ENCODE measurements around the gene TMEM158. TPM values are rescaled to one million over a fixed set of nuclear protein-coding genes. Genes with fewer than 3 reads are reported as not detected.
A peak's percentile ranks its signal among the peaks of the same experiment; 100 is the strongest.

TMEM158 gene
- 1.8 and 1.9 TPM in 2 replicates for polyA plus RNA-seq (2013)

- DNase-seq = peak; percentile 65 to 77
- Histone ChIP-seq H4K91ac (ENCODE audit: low read depth, low read length) (peak within 1 kb of the TSS; percentile 7), H3K9me3 (ENCODE audit: insufficient read depth, low read depth, low read length) (peaks cover 3% of the 10 kb centered on the region), H3K27ac (ENCODE audit: low read depth, low read length) (no peak within 1 kb of the TSS), H3K27me3 (ENCODE audit: insufficient read depth, low read length) (peaks cover 17% of the 10 kb centered on the region), H3K4ac (ENCODE audit: low read depth, low read length) (no peak within 1 kb of the TSS), H3K4me1 (ENCODE audit: control insufficient read depth in 1 of 2, insufficient read depth in 2 of 2, low read length in 2 of 2) (peaks cover 0 to 7% of the 10 kb centered on the region in 2 experiments), H4K12ac (ENCODE audit: low read depth, low read length) (no peak within 1 kb of the TSS), H2BK120ac (ENCODE audit: insufficient read depth, low read length, poor library complexity) (no peak within 1 kb of the TSS), H3K18ac (ENCODE audit: low read length) (no peak within 1 kb of the TSS), H2AFZ (ENCODE audit: insufficient read depth, low read length, poor library complexity) (peak within 1 kb of the TSS; percentile 84), H3K79me2 (ENCODE audit: control insufficient read depth, insufficient read depth, low read length, poor library complexity) (no peaks in the 10 kb centered on the region), H3K9ac (ENCODE audit: low read length) (peak within 1 kb of the TSS; percentile 78), H2BK12ac (ENCODE audit: low read length) (no peak within 1 kb of the TSS), H3K36me3 (ENCODE audit: control insufficient read depth in 1 of 2, insufficient read depth in 2 of 2, low read length in 2 of 2) (no peaks in the 10 kb centered on the region), H2AK5ac (ENCODE audit: low read length) (no peak within 1 kb of the TSS), H3K23ac (ENCODE audit: low read length) (no peak within 1 kb of the TSS), H3K4me2 (ENCODE audit: low read length) (peak within 1 kb of the TSS; percentile 99), H3K14ac (ENCODE audit: low read length) (no peak within 1 kb of the TSS), H4K8ac (ENCODE audit: low read depth, low read length) (no peak within 1 kb of the TSS), H3K4me3 (ENCODE audit: low read depth, low read length) (peak within 1 kb of the TSS; percentile 71), H2BK5ac (ENCODE audit: low read depth, low read length, poor library complexity) (no peak within 1 kb of the TSS), H3K79me1 (ENCODE audit: low read length) (peaks cover 2% of the 10 kb centered on the region)
- WGBS (ENCODE audit: extremely low coverage, insufficient coverage, insufficient read length) = no CpG with 5 or more reads among the region's 63 CpGs
Measured at GRCh38 chr3:45226206-45226915, at the start of gene TMEM158. TMEM158 (minus strand) TSS chr3:45226287; CDS start chr3:45226027, 260 bp downstream.

DNA sequence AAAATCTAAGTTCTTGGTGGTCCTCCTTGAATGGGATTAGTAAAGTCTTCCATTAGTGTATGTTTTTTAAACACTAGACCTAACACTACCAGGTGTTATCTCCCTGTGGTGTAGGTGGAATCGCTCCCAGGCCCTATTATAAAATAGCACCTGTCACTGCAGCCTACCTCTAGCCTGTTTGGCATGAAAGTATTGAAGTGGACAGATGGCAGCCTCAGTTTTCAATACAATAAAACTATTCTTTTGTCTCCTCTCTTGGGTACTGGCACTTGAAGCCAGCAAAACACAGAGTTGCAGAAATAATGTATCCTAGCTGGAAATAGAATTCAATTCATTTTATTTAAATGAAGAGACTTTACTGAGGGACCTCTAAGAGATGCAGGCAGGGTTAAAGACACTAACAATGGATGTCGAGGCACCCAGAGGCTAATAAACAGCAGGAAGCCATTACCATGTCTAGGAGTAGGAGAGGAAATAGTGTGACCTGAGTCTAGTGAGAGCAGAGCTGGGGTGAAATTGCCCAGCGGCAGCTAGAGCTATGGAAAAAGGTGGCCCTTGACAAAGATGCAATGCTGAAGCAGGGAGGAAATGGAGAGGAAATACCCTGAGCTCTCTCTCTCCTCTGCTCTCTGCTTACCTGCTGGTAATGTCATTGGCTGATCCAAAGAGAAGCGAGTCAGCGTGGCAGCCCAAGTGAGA, 49.1 kb upstream of the TMEM158 start:
- no peak overlapping the region for H3K4ac ChIP-seq (ENCODE audit: low read depth, low read length)
- H3K27ac ChIP-seq (ENCODE audit: low read depth, low read length) = no peak overlapping the region
- no peak overlapping the region for H3K23ac ChIP-seq (ENCODE audit: low read length)
- H3K79me1 ChIP-seq (ENCODE audit: low read length) = peaks cover 2% of the 10 kb centered on the region
- H3K4me1 ChIP-seq (ENCODE audit: control insufficient read depth in 1 of 2, insufficient read depth in 2 of 2, low read length in 2 of 2) = no peaks in the 10 kb centered on the region
- no CpG with 5 or more reads among the region's 5 CpGs for WGBS (ENCODE audit: extremely low coverage, insufficient coverage, insufficient read length)
- no peak overlapping the region for H2BK120ac ChIP-seq (ENCODE audit: insufficient read depth, low read length, poor library complexity)
- no peak overlapping the region for H2BK5ac ChIP-seq (ENCODE audit: low read depth, low read length, poor library complexity)
- H2BK12ac ChIP-seq (ENCODE audit: low read length) = no peak overlapping the region
- no peaks in the 10 kb centered on the region for H3K36me3 ChIP-seq (ENCODE audit: control insufficient read depth in 1 of 2, insufficient read depth in 2 of 2, low read length in 2 of 2)
- no peak overlapping the region for H3K4me3 ChIP-seq (ENCODE audit: low read depth, low read length)
- no peak overlapping the region for H4K8ac ChIP-seq (ENCODE audit: low read depth, low read length)
- no peak overlapping the region for H4K91ac ChIP-seq (ENCODE audit: low read depth, low read length)
- no peak overlapping the region for H2AK5ac ChIP-seq (ENCODE audit: low read length)
- peaks cover 3% of the 10 kb centered on the region for H3K79me2 ChIP-seq (ENCODE audit: control insufficient read depth, insufficient read depth, low read length, poor library complexity)
- H3K18ac ChIP-seq (ENCODE audit: low read length) = no peak overlapping the region
- H2AFZ ChIP-seq (ENCODE audit: insufficient read depth, low read length, poor library complexity) = no peak overlapping the region
- DNase-seq = no peak
- H3K9me3 ChIP-seq (ENCODE audit: insufficient read depth, low read depth, low read length) = peaks cover 4% of the 10 kb centered on the region
- no peak overlapping the region for H3K14ac ChIP-seq (ENCODE audit: low read length)
- H4K12ac ChIP-seq (ENCODE audit: low read depth, low read length) = no peak overlapping the region
- no peak overlapping the region for H3K4me2 ChIP-seq (ENCODE audit: low read length)
- H3K27me3 ChIP-seq (ENCODE audit: insufficient read depth, low read length) = no peaks in the 10 kb centered on the region
- H3K9ac ChIP-seq (ENCODE audit: low read length) = no peak overlapping the region

DNA sequence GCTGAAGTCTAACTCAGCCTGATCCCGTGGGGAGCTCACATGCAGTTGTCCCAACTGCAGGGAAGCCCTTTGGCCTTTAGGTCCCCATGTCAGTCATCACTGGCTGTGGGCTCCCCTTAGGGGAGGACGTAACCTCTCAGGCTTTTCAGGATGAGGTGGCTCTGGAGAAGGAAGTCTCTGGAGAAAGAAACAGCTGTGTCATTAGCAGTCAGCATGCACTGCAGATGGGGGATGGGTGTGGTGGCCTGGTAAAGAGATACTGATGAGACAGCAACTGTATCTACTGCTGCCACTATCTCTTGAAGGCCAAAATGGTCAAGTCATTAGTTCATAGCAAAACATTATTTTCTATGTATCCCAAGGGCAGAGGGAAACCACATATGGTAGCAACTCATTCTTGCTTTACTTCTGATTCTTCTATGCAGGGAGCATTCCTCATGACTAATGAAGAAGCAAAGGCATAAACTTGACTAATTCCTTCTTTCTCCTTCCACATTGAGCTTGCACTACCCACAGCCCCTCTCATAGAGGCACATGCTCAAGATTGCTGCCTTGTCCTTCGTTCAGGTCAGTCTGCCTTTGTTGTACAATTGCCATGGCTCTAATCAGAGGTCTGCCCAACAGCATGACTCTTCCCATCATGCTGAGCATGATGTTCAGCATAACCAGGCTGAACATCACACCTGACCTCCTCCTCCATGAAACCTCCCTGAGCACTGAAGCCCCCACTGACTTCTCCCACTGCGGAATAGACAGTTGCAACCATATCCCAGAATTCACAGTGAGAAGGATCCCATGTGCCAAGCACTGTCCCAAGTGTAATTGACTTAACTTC, 47.8 kb upstream of the TMEM158 start:
- Histone ChIP-seq H3K4me1 (ENCODE audit: control insufficient read depth in 1 of 2, insufficient read depth in 2 of 2, low read length in 2 of 2) (no peaks in the 10 kb centered on the region), H2BK120ac (ENCODE audit: insufficient read depth, low read length, poor library complexity) (no peak overlapping the region), H3K23ac (ENCODE audit: low read length) (no peak overlapping the region), H2BK5ac (ENCODE audit: low read depth, low read length, poor library complexity) (no peak overlapping the region), H3K4me3 (ENCODE audit: low read depth, low read length) (no peak overlapping the region), H4K91ac (ENCODE audit: low read depth, low read length) (no peak overlapping the region), H3K36me3 (ENCODE audit: control insufficient read depth in 1 of 2, insufficient read depth in 2 of 2, low read length in 2 of 2) (no peaks in the 10 kb centered on the region), H3K14ac (ENCODE audit: low read length) (no peak overlapping the region), H2BK12ac (ENCODE audit: low read length) (no peak overlapping the region), H2AK5ac (ENCODE audit: low read length) (no peak overlapping the region), H4K8ac (ENCODE audit: low read depth, low read length) (no peak overlapping the region), H3K27ac (ENCODE audit: low read depth, low read length) (no peak overlapping the region), H3K27me3 (ENCODE audit: insufficient read depth, low read length) (no peaks in the 10 kb centered on the region), H4K12ac (ENCODE audit: low read depth, low read length) (no peak overlapping the region), H3K9me3 (ENCODE audit: insufficient read depth, low read depth, low read length) (peaks cover 4% of the 10 kb centered on the region), H3K79me2 (ENCODE audit: control insufficient read depth, insufficient read depth, low read length, poor library complexity) (peaks cover 3% of the 10 kb centered on the region), H3K18ac (ENCODE audit: low read length) (no peak overlapping the region), H3K4ac (ENCODE audit: low read depth, low read length) (no peak overlapping the region), H3K9ac (ENCODE audit: low read length) (no peak overlapping the region), H3K4me2 (ENCODE audit: low read length) (no peak overlapping the region), H2AFZ (ENCODE audit: insufficient read depth, low read length, poor library complexity) (no peak overlapping the region), H3K79me1 (ENCODE audit: low read length) (peaks cover 2% of the 10 kb centered on the region)
- no peak for DNase-seq
- no CpG with 5 or more reads among the region's 4 CpGs for WGBS (ENCODE audit: extremely low coverage, insufficient coverage, insufficient read length)

DNA sequence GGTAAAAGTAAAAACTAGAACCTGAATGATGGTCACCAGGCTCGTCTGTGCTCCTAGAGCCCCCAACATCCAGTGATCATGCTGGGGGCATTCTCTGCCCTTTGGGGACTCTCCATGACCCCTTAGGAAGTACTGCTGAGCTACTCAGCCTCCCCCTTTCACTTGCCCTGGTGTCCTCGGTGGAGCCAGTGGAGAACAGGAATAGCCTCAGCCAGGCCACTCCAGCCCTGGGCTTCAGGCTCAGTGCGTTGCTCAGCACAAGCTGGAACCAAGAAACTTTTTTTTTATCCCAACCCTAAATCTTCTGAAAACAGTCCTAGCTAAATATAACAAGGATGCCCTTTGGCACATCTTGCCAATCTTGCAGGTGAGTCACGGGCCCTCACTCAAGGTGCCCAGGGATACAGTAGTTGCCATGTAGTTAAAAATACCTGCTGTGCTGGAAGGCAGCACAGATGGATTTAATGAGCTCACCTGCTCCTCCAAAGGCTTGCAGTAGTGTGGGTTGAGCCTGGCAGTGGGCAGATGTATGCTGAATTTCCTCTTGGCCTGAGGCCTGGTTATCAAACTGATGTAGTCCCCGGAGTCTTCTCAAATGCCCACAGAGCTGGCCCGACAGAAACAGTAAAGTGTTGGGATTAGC, 46.9 kb upstream of the TMEM158 start:
- no peak overlapping the region for H4K8ac ChIP-seq (ENCODE audit: low read depth, low read length)
- peaks cover 2% of the 10 kb centered on the region for H3K79me1 ChIP-seq (ENCODE audit: low read length)
- no peak overlapping the region for H2AFZ ChIP-seq (ENCODE audit: insufficient read depth, low read length, poor library complexity)
- no peak overlapping the region for H3K4me2 ChIP-seq (ENCODE audit: low read length)
- H3K18ac ChIP-seq (ENCODE audit: low read length) = no peak overlapping the region
- H3K4ac ChIP-seq (ENCODE audit: low read depth, low read length) = no peak overlapping the region
- H3K79me2 ChIP-seq (ENCODE audit: control insufficient read depth, insufficient read depth, low read length, poor library complexity) = peaks cover 3% of the 10 kb centered on the region
- H4K91ac ChIP-seq (ENCODE audit: low read depth, low read length) = no peak overlapping the region
- no peak overlapping the region for H2BK5ac ChIP-seq (ENCODE audit: low read depth, low read length, poor library complexity)
- H3K4me3 ChIP-seq (ENCODE audit: low read depth, low read length) = no peak overlapping the region
- H3K36me3 ChIP-seq (ENCODE audit: control insufficient read depth in 1 of 2, insufficient read depth in 2 of 2, low read length in 2 of 2) = no peaks in the 10 kb centered on the region
- H2BK12ac ChIP-seq (ENCODE audit: low read length) = no peak overlapping the region
- H3K27me3 ChIP-seq (ENCODE audit: insufficient read depth, low read length) = no peaks in the 10 kb centered on the region
- peaks cover 4% of the 10 kb centered on the region for H3K9me3 ChIP-seq (ENCODE audit: insufficient read depth, low read depth, low read length)
- H2AK5ac ChIP-seq (ENCODE audit: low read length) = no peak overlapping the region
- no peak overlapping the region for H3K14ac ChIP-seq (ENCODE audit: low read length)
- H3K4me1 ChIP-seq (ENCODE audit: control insufficient read depth in 1 of 2, insufficient read depth in 2 of 2, low read length in 2 of 2) = no peaks in the 10 kb centered on the region
- H3K27ac ChIP-seq (ENCODE audit: low read depth, low read length) = no peak overlapping the region
- no peak overlapping the region for H3K9ac ChIP-seq (ENCODE audit: low read length)
- no peak overlapping the region for H4K12ac ChIP-seq (ENCODE audit: low read depth, low read length)
- no peak overlapping the region for H2BK120ac ChIP-seq (ENCODE audit: insufficient read depth, low read length, poor library complexity)
- H3K23ac ChIP-seq (ENCODE audit: low read length) = no peak overlapping the region
- no peak for DNase-seq
- WGBS (ENCODE audit: extremely low coverage, insufficient coverage, insufficient read length) = no CpG with 5 or more reads among the region's 6 CpGs

All from trophoblast cell (in vitro differentiated cells and primary cell).